SK-N-SH (cell line): Measurements from ENCODE around the gene PRR36. TPM values are rescaled to one million over a fixed set of nuclear protein-coding genes. Genes with fewer than 3 reads are reported as not detected.

Experiments
- CTCF ChIA-PET: fragments of 300-600, 350-600 bp; formaldehyde crosslinking; extraction: SDS; loops from one replicate; lab custom pipeline; 2021; lab: Yijun Ruan, JAX
- POLR2A ChIA-PET: fragments of 350-600 bp; sonication (Branson Sonifier 250); formaldehyde crosslinking; extraction: SDS; loops from one replicate; lab custom pipeline; 2020; ENCODE audit warnings: antibody characterized with exemption, inconsistent platforms; lab: Yijun Ruan, JAX
- DNase-seq: peaks from one replicate; pipeline ENCODE4 v3.0.0; 2012
- H2AFZ ChIP-seq: fragments of 200-600 bp; sonication (generic); 2 replicates; pipeline ENCODE4 v1.8.1; 2016; ENCODE audit warnings: antibody characterized with exemption, mild to moderate bottlenecking, low read depth
- H3F3A ChIP-seq: fragments of 200-600 bp; sonication (generic); replicated peaks from 2 replicates; pipeline ENCODE3; 2016; ENCODE audit warnings: antibody characterized with exemption, mild to moderate bottlenecking; ENCODE audit not compliant: insufficient read depth
- H3K27ac ChIP-seq, 2 experiments: fragments of 200-500 bp in 1 of 2; fragments of 200-600 bp in 1 of 2; sonication (Bioruptor generic) in 1 of 2; sonication (generic), shearing (Covaris generic) in 1 of 2; 2 replicates each; pipeline versions ENCODE4 v1.5.1 to v1.6.1; 2014 to 2016; ENCODE audit warnings: low read depth in 2 of 2, inconsistent platforms in 1 of 2, low read length in 1 of 2, mild to moderate bottlenecking in 1 of 2, mixed read lengths in 1 of 2
- H3K27me3 ChIP-seq: fragments of 200-600 bp; sonication (generic), shearing (Covaris generic); 2 replicates; pipeline ENCODE4 v1.6.1; 2016; ENCODE audit warnings: mixed run types; ENCODE audit not compliant: insufficient read depth
- H3K36me3 ChIP-seq, 2 experiments: fragments of 200-500 bp in 1 of 2; fragments of 200-600 bp in 1 of 2; sonication (Bioruptor generic) in 1 of 2; sonication (generic) in 1 of 2; replicated peaks in 1 of 2; 2 replicates each; pipeline versions ENCODE3 to v1.5.1; 2014 to 2016; ENCODE audit warnings: low read length in 1 of 2, mild to moderate bottlenecking in 1 of 2; ENCODE audit not compliant: insufficient read depth in 2 of 2, control insufficient read depth in 1 of 2
- H3K4me1 ChIP-seq, 2 experiments: fragments of 200-500 bp in 1 of 2; fragments of 200-600 bp in 1 of 2; sonication (Bioruptor generic) in 1 of 2; sonication (generic), shearing (Covaris generic) in 1 of 2; 2 replicates each; pipeline versions ENCODE4 v1.5.1 to v1.6.1; 2014 to 2016; ENCODE audit warnings: low read depth in 1 of 2, low read length in 1 of 2, mixed run types in 1 of 2; ENCODE audit not compliant: insufficient read depth in 2 of 2, control insufficient read depth in 1 of 2
- H3K4me2 ChIP-seq: fragments of 200-600 bp; sonication (generic), shearing (Covaris generic); 2 replicates; pipeline ENCODE4 v1.6.1; 2017; ENCODE audit warnings: mixed run types
- H3K4me3 ChIP-seq, 2 experiments: fragments of 200-500 bp in 1 of 2; fragments of 200-600 bp in 1 of 2; sonication (Bioruptor generic) in 1 of 2; sonication (generic), shearing (Covaris generic) in 1 of 2; 2 replicates each; pipeline versions ENCODE4 v1.5.1 to v1.8.1; 2014 to 2016; ENCODE audit warnings: low read depth in 2 of 2, inconsistent platforms in 1 of 2, low read length in 1 of 2, mild to moderate bottlenecking in 1 of 2, mixed read lengths in 1 of 2, moderate library complexity in 1 of 2
- H3K79me2 ChIP-seq: fragments of 200-600 bp; sonication (generic); 2 replicates; pipeline ENCODE4 v1.8.1; 2017; ENCODE audit warnings: mild to moderate bottlenecking; ENCODE audit not compliant: insufficient read depth
- H3K9ac ChIP-seq: fragments of 200-600 bp; sonication (generic); 2 replicates; pipeline ENCODE4 v1.6.1; 2017; ENCODE audit warnings: mixed run types
- H3K9me2 ChIP-seq: fragments of 200-600 bp; sonication (generic); 2 replicates; pipeline ENCODE4 v1.6.1; 2017; ENCODE audit warnings: mixed run types
- H3K9me3 ChIP-seq: fragments of 200-600 bp; sonication (generic); 2 replicates; pipeline ENCODE4 v1.6.1; 2017; ENCODE audit warnings: mixed run types, mild to moderate bottlenecking, moderate library complexity
- H4K20me1 ChIP-seq: fragments of 200-600 bp; sonication (generic); 2 replicates; pipeline ENCODE4 v1.6.1; 2017; ENCODE audit warnings: mild to moderate bottlenecking, mixed run types; ENCODE audit not compliant: insufficient read depth
- CTCF ChIP-seq: fragments of 200-600 bp; sonication (generic); IDR thresholded peaks from 2 replicates; pipeline ENCODE4 v1.6.1; 2017; ENCODE audit warnings: antibody characterized with exemption, mild to moderate bottlenecking, moderate library complexity
- ELF1 ChIP-seq: IDR thresholded peaks from 2 replicates; pipeline ENCODE4 v1.4.0; 2012
- EP300 ChIP-seq, 2 experiments: IDR thresholded peaks; 2 replicates each; pipeline versions ENCODE4 v1.4.0 to v1.6.1; 2012; ENCODE audit warnings: borderline replicate concordance in 1 of 2, low read depth in 1 of 2, low read length in 1 of 2
- FOSL2 ChIP-seq: IDR thresholded peaks from 2 replicates; pipeline ENCODE4 v1.4.0; 2012; ENCODE audit warnings: low read depth, mild to moderate bottlenecking, moderate library complexity, borderline replicate concordance
- FOXJ3 ChIP-seq: sonication (generic); formaldehyde crosslinking; IDR thresholded peaks from 2 replicates; pipeline ENCODE4 v1.5.1; 2020; ENCODE audit warnings: mild to moderate bottlenecking, missing genetic modification reagents
- GABPA ChIP-seq: IDR thresholded peaks from 2 replicates; pipeline ENCODE4 v1.4.0; 2012; ENCODE audit warnings: low read depth, mild to moderate bottlenecking
- GATA2 ChIP-seq: sonication (generic); formaldehyde crosslinking; IDR thresholded peaks from 2 replicates; pipeline ENCODE4 v1.5.0; 2020; ENCODE audit warnings: mild to moderate bottlenecking, missing genetic modification reagents
- JUND ChIP-seq: IDR thresholded peaks from 2 replicates; pipeline ENCODE4 v1.4.0; 2012
- NFIC ChIP-seq: IDR thresholded peaks from 2 replicates; pipeline ENCODE4 v1.4.0; 2012; ENCODE audit warnings: borderline replicate concordance
- RFX5 ChIP-seq: IDR thresholded peaks from 2 replicates; pipeline ENCODE4 v1.6.1; 2012; ENCODE audit warnings: mild to moderate bottlenecking, improper control_type of control experiment, low read length
- SIN3A ChIP-seq: IDR thresholded peaks from 2 replicates; pipeline ENCODE4 v1.6.1; 2012; ENCODE audit warnings: low read depth, mild to moderate bottlenecking, low read length, moderate library complexity, borderline replicate concordance
- TEAD4 ChIP-seq: IDR thresholded peaks from 2 replicates; pipeline ENCODE4 v1.4.0; 2012; ENCODE audit warnings: mild to moderate bottlenecking, borderline replicate concordance; ENCODE audit not compliant: insufficient read depth
- WGBS: methylation state at CpG from one replicate; pipeline ENCODE4 v1.1.6; 2017; ENCODE audit warnings: low lambda C conversion rate; 5-methylcytosine and 5-hydroxymethylcytosine counted together
- polyA plus RNA-seq, 3 experiments: library from polyadenylated mRNA; depleted of rRNA; stranded (reverse); fragments of >200 nt; gene quantifications; 2 replicates each; pipeline ENCODE4 v1.2.3, GENCODE V29; 2012
- TF ChIP-seq, protein P1 (sequence below): fragments of 150-350 bp; IDR thresholded peaks from 2 replicates; pipeline ENCODE4 v1.6.1; 2017; ENCODE audit warnings: antibody characterized with exemption, low read length, low read depth, borderline replicate concordance
- TF ChIP-seq, protein P2 (sequence below): fragments of 150-350 bp; IDR thresholded peaks from 2 replicates; pipeline ENCODE4 v1.6.1; 2016; ENCODE audit warnings: mild to moderate bottlenecking, low read depth, low read length

Gene PRR36
- polyA plus RNA-seq, 1 of the 3 experiments (the other 2 are of a cell fraction): 0.18 TPM

- TF ChIP-seq SIN3A (no peak), FOXJ3 (CRISPR knock-in tag) (no peak)
- TF ChIP-seq, all 33 proteins: peak for 0
These were observed 51.2 kb downstream of the PRR36 start (continued) for GRCh38 chr19:7822910-7823515.

GRCh38 chr19:7820588-7820987, 53.6 kb downstream of the PRR36 start:
- Histone ChIP-seq H4K20me1 (no peaks in the 10 kb centered on the region), H3K4me3 (no peak overlapping the region), H3K79me2 (no peaks in the 10 kb centered on the region), H3K27me3 (peaks cover 25% of the 10 kb centered on the region), H3K4me1 (peaks cover 0 to 6% of the 10 kb centered on the region in 2 experiments; a peak in 2 of 4 replicates), H3K9me3 (no peaks in the 10 kb centered on the region), H3K27ac (peak overlapping the region in 1 of 2 experiments; percentile 43; a peak in 1 of 4 replicates), H3K36me3 (no peaks in the 10 kb centered on the region), H3K4me2 (no peak overlapping the region), H3K9me2 (no peaks in the 10 kb centered on the region), H2AFZ (no peak overlapping the region), H3F3A (peaks cover 3% of the 10 kb centered on the region), H3K9ac (no peak overlapping the region)
- POLR2A ChIA-PET: no interaction called here
- peak; percentile 48 for DNase-seq
- 23% methylated on average over 3 of the region's 3 CpGs for WGBS
- CTCF ChIA-PET: interaction anchor here (0.7 to 3.4 kb wide), 6 partner anchors 11 to 719 kb away, joined by 3 to 9 read pairs (median 4); partner anchors contain the start of gene TRAPPC5
- TF ChIP-seq JUND (no peak), ELF1 (no peak), TEAD4 (no peak), GABPA (no peak), FOSL2 (no peak), EP300 (IDR thresholded peaks at IDR 0.05; ENCODE audit: borderline replicate concordance in 1 of 2, low read depth in 1 of 2, low read length in 1 of 2) (peak in 1 of 2 experiments; percentile 60; a peak in 2 of 4 replicates), RFX5 (no peak), GATA2 (CRISPR knock-in tag) (peak; percentile 88)
- TF ChIP-seq, protein P1, sequence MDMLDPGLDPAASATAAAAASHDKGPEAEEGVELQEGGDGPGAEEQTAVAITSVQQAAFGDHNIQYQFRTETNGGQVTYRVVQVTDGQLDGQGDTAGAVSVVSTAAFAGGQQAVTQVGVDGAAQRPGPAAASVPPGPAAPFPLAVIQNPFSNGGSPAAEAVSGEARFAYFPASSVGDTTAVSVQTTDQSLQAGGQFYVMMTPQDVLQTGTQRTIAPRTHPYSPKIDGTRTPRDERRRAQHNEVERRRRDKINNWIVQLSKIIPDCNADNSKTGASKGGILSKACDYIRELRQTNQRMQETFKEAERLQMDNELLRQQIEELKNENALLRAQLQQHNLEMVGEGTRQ: no peak
- TF ChIP-seq, protein P2, sequence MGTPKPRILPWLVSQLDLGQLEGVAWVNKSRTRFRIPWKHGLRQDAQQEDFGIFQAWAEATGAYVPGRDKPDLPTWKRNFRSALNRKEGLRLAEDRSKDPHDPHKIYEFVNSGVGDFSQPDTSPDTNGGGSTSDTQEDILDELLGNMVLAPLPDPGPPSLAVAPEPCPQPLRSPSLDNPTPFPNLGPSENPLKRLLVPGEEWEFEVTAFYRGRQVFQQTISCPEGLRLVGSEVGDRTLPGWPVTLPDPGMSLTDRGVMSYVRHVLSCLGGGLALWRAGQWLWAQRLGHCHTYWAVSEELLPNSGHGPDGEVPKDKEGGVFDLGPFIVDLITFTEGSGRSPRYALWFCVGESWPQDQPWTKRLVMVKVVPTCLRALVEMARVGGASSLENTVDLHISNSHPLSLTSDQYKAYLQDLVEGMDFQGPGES: no peak

DNA sequence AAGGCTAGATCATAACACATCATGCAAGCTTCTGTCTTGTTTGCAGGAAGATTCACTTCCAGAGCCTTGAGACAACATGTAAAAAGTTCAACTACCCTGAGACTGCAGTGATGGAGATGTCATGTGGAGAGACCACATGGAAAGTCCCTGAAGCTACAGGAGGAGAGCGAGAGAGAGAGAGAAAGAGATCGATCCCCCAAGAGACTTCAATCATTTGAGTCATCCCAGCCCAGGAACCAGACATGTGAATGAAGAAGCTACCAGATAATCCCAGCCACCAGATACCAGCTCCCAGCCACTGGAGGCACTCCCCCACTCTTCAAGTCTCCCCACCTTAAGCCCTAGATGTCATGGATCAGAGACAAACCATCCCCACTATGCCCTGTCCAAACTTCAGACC, 54.9 kb downstream of the PRR36 start:
- Histone ChIP-seq H3K9me2 (no peaks in the 10 kb centered on the region), H3K79me2 (no peaks in the 10 kb centered on the region), H3K27me3 (peaks cover 23% of the 10 kb centered on the region; the same call in 1 of the 2 replicates), H4K20me1 (no peaks in the 10 kb centered on the region), H3K9me3 (no peaks in the 10 kb centered on the region), H3K4me2 (no peak overlapping the region), H3K4me3 (no peak overlapping the region), H3K27ac (no peak overlapping the region), H3K36me3 (no peaks in the 10 kb centered on the region), H3K4me1 (peaks cover 0 to 6% of the 10 kb centered on the region in 2 experiments; a peak in 2 of 4 replicates), H3F3A (peaks cover 3% of the 10 kb centered on the region), H3K9ac (no peak overlapping the region), H2AFZ (no peak overlapping the region)
- DNase-seq: no peak
- POLR2A ChIA-PET: no interaction called here
- no peak for TF ChIP-seq EP300 (IDR thresholded peaks at IDR 0.05; ENCODE audit: borderline replicate concordance in 1 of 2, low read depth in 1 of 2, low read length in 1 of 2)
- TF ChIP-seq GABPA: no peak
- TF ChIP-seq JUND: no peak
- no peak for TF ChIP-seq CTCF
- no peak for TF ChIP-seq NFIC
- WGBS: 35% methylated on average over 2 of the region's 2 CpGs
- CTCF ChIA-PET: interaction anchor here (1.0 to 3.4 kb wide), 3 partner anchors 20 to 251 kb away, joined by 3 to 9 read pairs (median 4); no protein-coding TSS in a partner anchor
